WERI-Rb-1 (cell line): ENCODE results near the gene GJB4.

ENCODE experiments used
- DNase-seq: peaks from one replicate; pipeline ENCODE4 v3.0.0-alpha.2; 2020
- H3K27ac ChIP-seq: fragments of 250-450 bp; sonication (Bioruptor Pico); 2 replicates; pipeline ENCODE4 v1.5.1; 2020; ENCODE audit warnings: mild to moderate bottlenecking, moderate library complexity
- H3K27me3 ChIP-seq: fragments of 250-450 bp; sonication (Bioruptor Pico); 2 replicates; pipeline ENCODE4 v1.5.1; 2021; ENCODE audit warnings: mild to moderate bottlenecking, low read depth, moderate library complexity; ENCODE audit not compliant: insufficient read depth, severe bottlenecking
- H3K36me3 ChIP-seq: fragments of 250-450 bp; sonication (Bioruptor Pico); 2 replicates; pipeline ENCODE4 v1.5.1; 2020; ENCODE audit warnings: mild to moderate bottlenecking, moderate library complexity
- H3K4me3 ChIP-seq: 2 replicates; pipeline ENCODE4 v1.5.1; 2011; ENCODE audit warnings: low read depth, mild to moderate bottlenecking, control low read depth, low read length
- H3K9me3 ChIP-seq: fragments of 250-450 bp; sonication (Bioruptor Pico); 2 replicates; pipeline ENCODE4 v1.5.1; 2021; ENCODE audit warnings: mild to moderate bottlenecking, moderate library complexity; ENCODE audit not compliant: severe bottlenecking
- CTCF ChIP-seq: IDR thresholded peaks from 2 replicates; pipeline ENCODE4 v1.5.1; 2011; ENCODE audit warnings: low read depth, mild to moderate bottlenecking, control low read depth, inconsistent platforms, low read length

Gene GJB4

GRCh38 chr1:34759503-34760357, at the start of gene GJB4:
TSS of gene GJB4 (plus strand) at chr1:34759740. CDS start at chr1:34761255, 1,515 bp downstream.
- no peak for DNase-seq
- Histone ChIP-seq H3K4me3 (no peak within 1 kb of the TSS), H3K27me3 (peaks cover 86% of the 10 kb centered on the region), H3K27ac (no peak within 1 kb of the TSS), H3K9me3 (no peaks in the 10 kb centered on the region), H3K36me3 (no peaks in the 10 kb centered on the region)
- TF ChIP-seq CTCF = no peak

- no peak for DNase-seq
- H3K27ac ChIP-seq = no peak overlapping the region
- no peaks in the 10 kb centered on the region for H3K36me3 ChIP-seq
- H3K4me3 ChIP-seq = no peak overlapping the region
- H3K9me3 ChIP-seq = no peaks in the 10 kb centered on the region
- no peak for TF ChIP-seq CTCF
- peaks cover 77% of the 10 kb centered on the region for H3K27me3 ChIP-seq
Observed at GRCh38 chr1:34710812-34711211, 48.7 kb upstream of the GJB4 start.

- Histone ChIP-seq H3K4me3 (no peak overlapping the region), H3K27ac (no peak overlapping the region), H3K27me3 (peaks cover 72% of the 10 kb centered on the region), H3K9me3 (no peaks in the 10 kb centered on the region), H3K36me3 (no peaks in the 10 kb centered on the region)
- no peak for TF ChIP-seq CTCF
- no peak for DNase-seq
Observed at GRCh38 chr1:34711485-34711884, 48.1 kb upstream of the GJB4 start.

- Histone ChIP-seq H3K9me3 (no peaks in the 10 kb centered on the region), H3K27ac (no peak overlapping the region), H3K27me3 (peaks cover 71% of the 10 kb centered on the region), H3K36me3 (no peaks in the 10 kb centered on the region), H3K4me3 (no peak overlapping the region)
- TF ChIP-seq CTCF = no peak
- DNase-seq = no peak
Observed at GRCh38 chr1:34712007-34712688, 47.4 kb upstream of the GJB4 start.

GRCh38 chr1:34713443-34713842, 46.1 kb upstream of the GJB4 start:
- TF ChIP-seq CTCF = no peak
- peaks cover 80% of the 10 kb centered on the region for H3K27me3 ChIP-seq
- H3K27ac ChIP-seq = no peak overlapping the region
- H3K9me3 ChIP-seq = no peaks in the 10 kb centered on the region
- H3K4me3 ChIP-seq = no peak overlapping the region
- no peak for DNase-seq
- H3K36me3 ChIP-seq = no peaks in the 10 kb centered on the region
